A673 (cell line): ENCODE measurements around the gene SBF2. TPM values are rescaled to one million over a fixed set of nuclear protein-coding genes. Genes with fewer than 3 reads are reported as not detected.

ENCODE experiments used
- BruUV-seq: library from RNA; stranded (reverse); fragments of 400-500 nt; replicated peaks from 2 replicates; lab custom pipeline; 2021; lab: Mats Ljungman, UMichigan
- CTCF ChIA-PET: fragments of 300-600 bp; sonication (Branson Sonifier 250); formaldehyde crosslinking; loops from one replicate; lab custom pipeline; 2022; ENCODE audit warnings: antibody characterized with exemption; lab: Charles Lee
- POLR2A ChIA-PET: fragments of 300-600 bp; sonication (Branson Sonifier 250); formaldehyde crosslinking; loops from one replicate; lab custom pipeline; 2022; ENCODE audit warnings: antibody characterized with exemption; ENCODE audit not compliant: low non-redundant PET; lab: Charles Lee
- DNase-seq: peaks from one replicate; pipeline ENCODE4 v3.0.0-alpha.2; 2015; ENCODE audit warnings: low spot score
- H3K27ac ChIP-seq: fragments of 200-600 bp; sonication (generic); 2 replicates; pipeline ENCODE4 v1.5.1; 2016; ENCODE audit warnings: mixed run types, low read depth, mild to moderate bottlenecking, mixed read lengths, antibody characterized with exemption, low read length; ENCODE audit not compliant: poor library complexity, severe bottlenecking
- H3K27me3 ChIP-seq: fragments of 200-600 bp; sonication (generic); replicated peaks from 2 replicates; pipeline ENCODE4 v1.6.1; 2017; ENCODE audit warnings: mixed run types, low read depth, mild to moderate bottlenecking, mixed read lengths, antibody characterized with exemption, low read length; ENCODE audit not compliant: insufficient read depth, poor library complexity
- H3K36me3 ChIP-seq: fragments of 200-600 bp; sonication (generic); 2 replicates; pipeline ENCODE4 v1.6.1; 2016; ENCODE audit warnings: mixed run types, mild to moderate bottlenecking, mixed read lengths, antibody characterized with exemption, low read length; ENCODE audit not compliant: insufficient read depth, poor library complexity, severe bottlenecking
- H3K4me1 ChIP-seq: fragments of 200-600 bp; sonication (generic); 2 replicates; pipeline ENCODE4 v1.6.1; 2017; ENCODE audit warnings: mixed run types, mild to moderate bottlenecking, mixed read lengths, antibody characterized with exemption, low read length; ENCODE audit not compliant: insufficient read depth, poor library complexity, severe bottlenecking
- H3K4me3 ChIP-seq: fragments of 200-600 bp; sonication (generic); 2 replicates; pipeline ENCODE4 v1.5.1; 2016; ENCODE audit warnings: low read depth, mixed run types, mild to moderate bottlenecking, mixed read lengths, low read length; ENCODE audit not compliant: poor library complexity, severe bottlenecking
- H3K9me3 ChIP-seq: fragments of 200-600 bp; sonication (generic); 2 replicates; pipeline ENCODE4 v1.6.1; 2016; ENCODE audit warnings: mixed run types, low read depth, mild to moderate bottlenecking, mixed read lengths, antibody characterized with exemption, low read length; ENCODE audit not compliant: poor library complexity, severe bottlenecking
- CTCF ChIP-seq: fragments of 300-800, 200-600 bp; sonication (generic); conservative IDR thresholded peaks from 2 replicates; pipeline ENCODE4 v1.5.1; 2017; ENCODE audit warnings: low read depth, mild to moderate bottlenecking, antibody characterized with exemption, low read length, moderate library complexity, mixed read lengths
- EZH2 ChIP-seq: fragments of 200-600 bp; sonication (generic); IDR thresholded peaks from 2 replicates; pipeline ENCODE4 v1.6.1; 2017; ENCODE audit warnings: borderline replicate concordance, low read depth, mild to moderate bottlenecking, mixed read lengths, antibody characterized with exemption, low read length; ENCODE audit not compliant: poor library complexity, severe bottlenecking
- intact Hi-C: fragments of 100-400 bp; cut with micrococcal nuclease; formaldehyde crosslinking; loops from one replicate; pipeline ENCODE4 v1.10.0; 2022; ENCODE audit not compliant: unreplicated experiment
- total RNA-seq: library from RNA; stranded (reverse); gene quantifications from 2 replicates; pipeline ENCODE4 v1.2.3, GENCODE V29; 2021

SBF2 gene
- total RNA-seq, 1 experiment from 2014 or later: 31.8 TPM

GRCh38 chr11:9752091-9752490, 541.9 kb downstream of the SBF2 start:
- POLR2A ChIA-PET: no interaction called here
- no peak overlapping the region for H3K4me3 ChIP-seq
- intact Hi-C loops: no loop called here
- BruUV-seq: no TSS peak
- TF ChIP-seq EZH2: no peak
- TF ChIP-seq CTCF: no peak
- H3K27me3 ChIP-seq: no peaks in the 10 kb centered on the region
- H3K36me3 ChIP-seq: peaks cover 4% of the 10 kb centered on the region
- DNase-seq: no peak
- CTCF ChIA-PET: no interaction called here
- H3K27ac ChIP-seq: no peak overlapping the region
- no peaks in the 10 kb centered on the region for H3K9me3 ChIP-seq
- H3K4me1 ChIP-seq: peaks cover 16% of the 10 kb centered on the region

GRCh38 chr11:9750551-9750950, 543.5 kb downstream of the SBF2 start:
- peaks cover 18% of the 10 kb centered on the region for H3K4me1 ChIP-seq
- POLR2A ChIA-PET: no interaction called here
- BruUV-seq: no TSS peak
- no peaks in the 10 kb centered on the region for H3K9me3 ChIP-seq
- peaks cover 4% of the 10 kb centered on the region for H3K36me3 ChIP-seq
- H3K4me3 ChIP-seq: no peak overlapping the region
- no peak for DNase-seq
- intact Hi-C loops: no loop called here
- H3K27me3 ChIP-seq: no peaks in the 10 kb centered on the region
- TF ChIP-seq EZH2 (no peak), CTCF (no peak)
- CTCF ChIA-PET: no interaction called here
- no peak overlapping the region for H3K27ac ChIP-seq

GRCh38 chr11:9748361-9748970, 545.6 kb downstream of the SBF2 start:
- H3K27ac ChIP-seq: peak overlapping the region; percentile 69
- no peaks in the 10 kb centered on the region for H3K9me3 ChIP-seq
- CTCF ChIA-PET: interaction anchor here (0.8 to 2.0 kb wide), 8 partner anchors 11 to 242 kb away, joined by 3 to 14 read pairs (median 4); partner anchors contain the start of gene WEE1
- no peak for TF ChIP-seq EZH2
- TF ChIP-seq CTCF: peak; percentile 84
- no peaks in the 10 kb centered on the region for H3K27me3 ChIP-seq
- intact Hi-C loops: loop anchor here (1.0 to 10.0 kb wide), 2 partner anchors 135 to 214 kb away; no protein-coding TSS in a partner anchor
- peaks cover 18% of the 10 kb centered on the region for H3K4me1 ChIP-seq
- peaks cover 4% of the 10 kb centered on the region for H3K36me3 ChIP-seq
- DNase-seq: peak; percentile 91
- no TSS peak for BruUV-seq
- POLR2A ChIA-PET: interaction anchor here (0.6 kb wide), 1 partner anchor 383 kb away, joined by 3 read pairs; no protein-coding TSS in a partner anchor
- no peak overlapping the region for H3K4me3 ChIP-seq
